GM19463 (cell line): Measurements from ENCODE around the gene NOX1.
A peak's percentile ranks its signal among the peaks of the same experiment; 100 is the strongest.

Experiments
- ATAC-seq: cut with Tn5 transposase; IDR thresholded peaks from one replicate; pipeline ENCODE4 v1.9.1; 2021; ENCODE audit warnings: mild to moderate bottlenecking, moderate library complexity; ENCODE audit not compliant: unreplicated experiment

The NOX1 gene

GRCh38 chrX:100874325-100874724, at the start of gene NOX1:
NOX1 (minus strand) TSS chrX:100874359; CDS start chrX:100874139, 220 bp downstream.
- no peak for ATAC-seq

GRCh38 chrX:100915562-100915961, 41.4 kb upstream of the NOX1 start:
- ATAC-seq: no peak

- no peak for ATAC-seq
Measured at GRCh38 chrX:100913111-100913510, 39.0 kb upstream of the NOX1 start.

GRCh38 chrX:100911731-100912130, 37.6 kb upstream of the NOX1 start:
- no peak for ATAC-seq

GRCh38 chrX:100905620-100906019, 31.5 kb upstream of the NOX1 start:
- ATAC-seq: no peak

GRCh38 chrX:100904433-100904832, 30.3 kb upstream of the NOX1 start:
- ATAC-seq: no peak

GRCh38 chrX:100895365-100896075, 21.4 kb upstream of the NOX1 start:
- peak; percentile 63 for ATAC-seq

- no peak for ATAC-seq
Measured at GRCh38 chrX:100883654-100884053, 9.5 kb upstream of the NOX1 start.

- no peak for ATAC-seq
Measured at GRCh38 chrX:100880368-100880767, 6.2 kb upstream of the NOX1 start.

GRCh38 chrX:100871594-100872560, 2.3 kb downstream of the NOX1 start:
- no peak for ATAC-seq

- ATAC-seq: no peak
Measured at GRCh38 chrX:100870527-100870926, 3.6 kb downstream of the NOX1 start.

GRCh38 chrX:100868273-100868672, 5.9 kb downstream of the NOX1 start:
- ATAC-seq: no peak

GRCh38 chrX:100864657-100865391, 9.3 kb downstream of the NOX1 start:
- no peak for ATAC-seq

- no peak for ATAC-seq
Measured at GRCh38 chrX:100863326-100863864, 10.8 kb downstream of the NOX1 start.

GRCh38 chrX:100852810-100853209, 21.3 kb downstream of the NOX1 start:
- no peak for ATAC-seq

- ATAC-seq: no peak
Measured at GRCh38 chrX:100850317-100850716, 23.8 kb downstream of the NOX1 start.

GRCh38 chrX:100831219-100831946, 42.8 kb downstream of the NOX1 start:
- no peak for ATAC-seq

- peak; percentile 36 for ATAC-seq
Measured at GRCh38 chrX:100830547-100830946, 43.6 kb downstream of the NOX1 start.

GRCh38 chrX:100830143-100830542, 44.0 kb downstream of the NOX1 start:
- peak; percentile 17 for ATAC-seq

- ATAC-seq: peak; percentile 71
Measured at GRCh38 chrX:100829730-100830129, 44.4 kb downstream of the NOX1 start.
